HepG2 (cell line): ENCODE results near the gene KDM3A. TPM values are rescaled to one million over a fixed set of nuclear protein-coding genes. Genes with fewer than 3 reads are reported as not detected.

ENCODE experiments used
- CREB1 ChIP-seq, 2 experiments: fragments of 450-650 bp in 1 of 2; IDR thresholded peaks; 2 replicates each; pipeline ENCODE4 v1.6.1; 2016 to 2017; ENCODE audit warnings: control low read depth in 1 of 2, mild to moderate bottlenecking in 1 of 2, missing compliant biosample characterization in 1 of 2, missing genetic modification characterization in 1 of 2
- MBD4 ChIP-seq: IDR thresholded peaks from 2 replicates; pipeline ENCODE4 v1.6.1; 2012; ENCODE audit warnings: low read length, inconsistent platforms, borderline replicate concordance
- MNT ChIP-seq: fragments of 450-650 bp; IDR thresholded peaks from 2 replicates; pipeline ENCODE4 v1.6.1; 2016
- NAIF1 ChIP-seq: sonication (generic); formaldehyde crosslinking; IDR thresholded peaks from 2 replicates; pipeline ENCODE4 v1.5.0; 2020; ENCODE audit warnings: mild to moderate bottlenecking, missing genetic modification reagents, borderline replicate concordance
- NFE2 ChIP-seq: sonication (generic); formaldehyde crosslinking; IDR thresholded peaks from 2 replicates; pipeline ENCODE4 v1.4.0; 2020; ENCODE audit warnings: missing genetic modification reagents
- SMAD1 ChIP-seq: sonication (generic); formaldehyde crosslinking; IDR thresholded peaks from 2 replicates; pipeline ENCODE4 v1.4.0; 2020; ENCODE audit warnings: missing genetic modification reagents, low read depth, mild to moderate bottlenecking, borderline replicate concordance
- ZNF318 ChIP-seq: sonication (generic); formaldehyde crosslinking; IDR thresholded peaks from 2 replicates; pipeline ENCODE4 v1.4.0; 2020; ENCODE audit warnings: mild to moderate bottlenecking, missing genetic modification reagents
- ZNF501 ChIP-seq: sonication (generic); formaldehyde crosslinking; IDR thresholded peaks from 2 replicates; pipeline ENCODE4 v1.5.1; 2020; ENCODE audit warnings: mild to moderate bottlenecking, moderate library complexity, missing genetic modification reagents
- ZNF709 ChIP-seq: sonication (generic); formaldehyde crosslinking; IDR thresholded peaks from 2 replicates; pipeline ENCODE4 v1.5.0; 2020; ENCODE audit warnings: mild to moderate bottlenecking, missing genetic modification reagents
- ZNF878 ChIP-seq: sonication (generic); formaldehyde crosslinking; IDR thresholded peaks from 2 replicates; pipeline ENCODE4 v1.8.1; 2023; ENCODE audit warnings: mild to moderate bottlenecking, missing genetic modification reagents, moderate library complexity
- ZNF891 ChIP-seq: sonication (generic); formaldehyde crosslinking; IDR thresholded peaks from 2 replicates; pipeline ENCODE4 v1.5.0; 2020; ENCODE audit warnings: mild to moderate bottlenecking, missing genetic modification reagents
- polyA plus RNA-seq, 8 experiments: library from polyadenylated mRNA; depleted of rRNA in 3 of 8; stranded (reverse) in 7 of 8; unstranded in 1 of 8; fragments of >200 nt; fragmentation: Illumina TruSeq in 4 of 8; extraction: Trizol in 4 of 8; gene quantifications; 2 replicates each; pipeline versions ENCODE4 v1.2.1 to v1.2.3, GENCODE V29; 2011 to 2016; ENCODE audit warnings: low read depth in 4 of 8, missing spikeins in 1 of 8, mixed read lengths in 1 of 8; ENCODE audit not compliant: insufficient read depth in 1 of 8
- total RNA-seq, 5 experiments: library from RNA; depleted of rRNA; stranded (reverse); fragments of >200 nt; fragmentation: Illumina TruSeq; extraction: Trizol; gene quantifications; 2 replicates each; pipeline ENCODE4 v1.2.3, GENCODE V29; 2016; ENCODE audit warnings: low read depth in 1 of 5
- TF ChIP-seq, protein P1 (sequence below), 2 experiments: sonication (generic) in 1 of 2; formaldehyde crosslinking in 1 of 2; IDR thresholded peaks; 2 replicates each; pipeline versions ENCODE4 v1.4.0 to v1.6.1; 2016 to 2020; ENCODE audit warnings: borderline replicate concordance in 1 of 2, low read depth in 1 of 2, mild to moderate bottlenecking in 1 of 2, missing genetic modification reagents in 1 of 2

The KDM3A gene
- total and polyA plus RNA-seq, 2 of the 13 experiments (the other 11 are each of a cell fraction or from before 2014, with no cell fraction given): 21.0 to 70.2 TPM

GRCh38 chr2:86440631-86441391 lies at the start of gene KDM3A (continued):
- TF ChIP-seq NFE2 (CRISPR knock-in tag) (no peak), MNT (peak; percentile 82), CREB1 (IDR thresholded peaks at IDR 0.05) (peak; percentile 64), CREB1 (CRISPR knock-in tag; IDR thresholded peaks at IDR 0.05) (peak; percentile 94), SMAD1 (peak; percentile 81; the same call in 1 of the 2 replicates), ZNF501 (CRISPR knock-in tag) (peak; percentile 100), ZNF318 (CRISPR knock-in tag) (peak; percentile 99), ZNF709 (CRISPR knock-in tag) (peak; percentile 100), MBD4 (peak; percentile 91; the same call in 1 of the 2 replicates), ZNF891 (CRISPR knock-in tag) (peak; percentile 97), NAIF1 (peak; percentile 98), ZNF878 (CRISPR knock-in tag) (peak; percentile 99)
- TF ChIP-seq, protein P1, sequence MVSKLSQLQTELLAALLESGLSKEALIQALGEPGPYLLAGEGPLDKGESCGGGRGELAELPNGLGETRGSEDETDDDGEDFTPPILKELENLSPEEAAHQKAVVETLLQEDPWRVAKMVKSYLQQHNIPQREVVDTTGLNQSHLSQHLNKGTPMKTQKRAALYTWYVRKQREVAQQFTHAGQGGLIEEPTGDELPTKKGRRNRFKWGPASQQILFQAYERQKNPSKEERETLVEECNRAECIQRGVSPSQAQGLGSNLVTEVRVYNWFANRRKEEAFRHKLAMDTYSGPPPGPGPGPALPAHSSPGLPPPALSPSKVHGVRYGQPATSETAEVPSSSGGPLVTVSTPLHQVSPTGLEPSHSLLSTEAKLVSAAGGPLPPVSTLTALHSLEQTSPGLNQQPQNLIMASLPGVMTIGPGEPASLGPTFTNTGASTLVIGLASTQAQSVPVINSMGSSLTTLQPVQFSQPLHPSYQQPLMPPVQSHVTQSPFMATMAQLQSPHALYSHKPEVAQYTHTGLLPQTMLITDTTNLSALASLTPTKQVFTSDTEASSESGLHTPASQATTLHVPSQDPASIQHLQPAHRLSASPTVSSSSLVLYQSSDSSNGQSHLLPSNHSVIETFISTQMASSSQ (IDR thresholded peaks at IDR 0.05; ENCODE audit: low read depth): peak; percentile 66
- TF ChIP-seq, protein P1 (CRISPR knock-in tag; IDR thresholded peaks at IDR 0.05; ENCODE audit: borderline replicate concordance): peak; percentile 90
